ENCODE data around the gene RAI1. TPM values are rescaled to one million over a fixed set of nuclear protein-coding genes. Genes with fewer than 3 reads are reported as not detected.

The RAI1 gene
- total RNA-seq, 1 donor: 23.2 TPM

- DNase-seq (ENCODE audit: low read depth in 2 of 3, low spot score in 2 of 3): no peak
Observed at GRCh38 chr17:17745476-17746455, 64.5 kb downstream of the RAI1 start.

- DNase-seq (ENCODE audit: low read depth in 2 of 3, low spot score in 2 of 3): no peak
Observed at GRCh38 chr17:17748179-17748578, 66.9 kb downstream of the RAI1 start.

GRCh38 chr17:17748604-17749003 lies 67.3 kb downstream of the RAI1 start:
- no peak for DNase-seq (ENCODE audit: low read depth in 2 of 3, low spot score in 2 of 3)

DNA sequence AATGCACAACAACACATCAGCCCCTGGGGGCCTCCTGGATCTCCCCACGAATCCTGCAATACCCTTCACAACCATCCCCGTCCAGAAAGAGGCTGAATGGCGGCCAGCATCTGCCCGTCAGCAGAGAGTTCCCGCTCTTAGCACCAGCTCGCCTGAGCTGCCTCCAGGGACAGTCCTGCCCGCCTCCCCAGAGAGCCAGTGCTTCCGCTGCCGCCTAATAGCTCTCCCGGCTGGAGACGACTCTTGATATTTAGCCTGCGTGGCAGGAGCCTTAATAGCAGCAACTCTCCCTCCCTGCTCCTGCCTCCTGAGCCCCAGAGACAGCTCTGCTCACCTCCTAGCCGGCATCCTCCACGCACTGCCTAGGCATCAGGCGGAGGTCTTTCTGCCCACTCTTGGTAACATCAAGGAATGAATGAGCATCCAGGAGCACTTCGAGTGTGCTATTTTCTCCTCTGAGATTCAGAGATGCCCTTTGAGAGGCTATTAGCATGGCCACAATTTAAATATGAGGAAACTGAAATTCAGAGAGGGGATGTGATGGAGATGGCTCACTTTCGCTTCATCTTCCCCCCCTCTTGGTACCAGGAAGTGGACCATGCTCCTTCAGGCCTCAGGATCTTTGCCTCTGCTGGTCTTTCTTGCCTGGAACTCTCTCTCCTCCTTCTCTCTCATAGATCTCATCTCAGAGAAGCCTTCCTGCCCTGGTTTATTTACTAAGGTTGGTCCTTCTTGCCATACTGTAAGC lies 67.9 kb downstream of the RAI1 start:
- no peak for DNase-seq (ENCODE audit: low read depth in 2 of 3, low spot score in 2 of 3)

DNA sequence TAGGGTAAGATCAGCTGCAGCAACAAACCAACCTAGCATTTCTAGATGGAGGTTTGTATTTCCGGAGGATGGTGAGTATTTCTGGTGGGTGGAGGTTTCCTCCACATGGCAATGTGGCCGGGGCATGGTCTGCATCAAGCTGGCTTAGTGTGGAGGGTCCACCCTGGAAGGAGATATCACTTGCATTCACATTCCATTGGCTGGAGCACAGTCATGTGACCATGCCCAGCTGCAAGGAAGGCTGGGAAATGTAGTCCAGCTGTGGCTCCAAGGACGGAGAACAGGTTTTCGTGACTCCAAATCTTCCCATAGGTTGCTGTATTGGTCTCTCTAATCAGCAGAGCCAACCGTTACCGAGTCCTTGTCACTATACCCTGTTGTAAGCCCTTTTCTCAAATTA lies 68.7 kb downstream of the RAI1 start:
- peak in 2 of 3 donors; percentile 80 for DNase-seq (ENCODE audit: low read depth in 2 of 3, low spot score in 2 of 3)

- DNase-seq (ENCODE audit: low read depth in 2 of 3, low spot score in 2 of 3): peak in 2 of 3 donors; percentile 71 to 86
Observed at GRCh38 chr17:17750881-17751280, 69.6 kb downstream of the RAI1 start.

- DNase-seq (ENCODE audit: low read depth in 2 of 3, low spot score in 2 of 3): peak in 1 of 3 donors; percentile 33
Observed at GRCh38 chr17:17751489-17752088, 70.3 kb downstream of the RAI1 start.

- DNase-seq (ENCODE audit: low read depth in 2 of 3, low spot score in 2 of 3): peak; percentile 84 to 97 (median 95)
Observed at GRCh38 chr17:17752089-17752820, 71.0 kb downstream of the RAI1 start.

DNA sequence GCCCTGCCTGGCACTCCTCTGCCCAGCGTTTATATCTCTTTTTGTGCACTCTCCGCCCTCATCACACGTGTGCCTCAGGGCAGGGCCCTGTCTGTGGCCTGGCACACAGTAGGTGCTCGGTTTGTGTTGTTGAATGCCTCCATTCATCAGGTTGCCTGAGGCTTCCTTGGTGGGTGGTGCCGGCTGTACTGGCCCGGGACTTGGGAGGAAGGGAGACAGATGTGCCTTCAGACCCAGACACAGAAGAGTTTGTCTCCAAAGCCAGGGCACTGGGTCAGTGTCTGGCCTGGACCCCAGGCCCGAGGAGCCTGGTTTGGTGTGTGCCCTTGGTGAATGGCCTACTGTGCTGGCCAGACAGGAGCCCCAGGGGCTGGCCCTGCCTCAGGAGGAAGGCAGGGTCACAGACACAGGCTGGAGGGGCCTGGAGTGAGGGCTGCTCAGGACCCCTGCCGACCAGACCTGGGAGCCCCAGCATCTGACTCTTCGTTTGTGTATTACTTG lies 71.6 kb downstream of the RAI1 start:
- DNase-seq (ENCODE audit: low read depth in 2 of 3, low spot score in 2 of 3): no peak

DNA sequence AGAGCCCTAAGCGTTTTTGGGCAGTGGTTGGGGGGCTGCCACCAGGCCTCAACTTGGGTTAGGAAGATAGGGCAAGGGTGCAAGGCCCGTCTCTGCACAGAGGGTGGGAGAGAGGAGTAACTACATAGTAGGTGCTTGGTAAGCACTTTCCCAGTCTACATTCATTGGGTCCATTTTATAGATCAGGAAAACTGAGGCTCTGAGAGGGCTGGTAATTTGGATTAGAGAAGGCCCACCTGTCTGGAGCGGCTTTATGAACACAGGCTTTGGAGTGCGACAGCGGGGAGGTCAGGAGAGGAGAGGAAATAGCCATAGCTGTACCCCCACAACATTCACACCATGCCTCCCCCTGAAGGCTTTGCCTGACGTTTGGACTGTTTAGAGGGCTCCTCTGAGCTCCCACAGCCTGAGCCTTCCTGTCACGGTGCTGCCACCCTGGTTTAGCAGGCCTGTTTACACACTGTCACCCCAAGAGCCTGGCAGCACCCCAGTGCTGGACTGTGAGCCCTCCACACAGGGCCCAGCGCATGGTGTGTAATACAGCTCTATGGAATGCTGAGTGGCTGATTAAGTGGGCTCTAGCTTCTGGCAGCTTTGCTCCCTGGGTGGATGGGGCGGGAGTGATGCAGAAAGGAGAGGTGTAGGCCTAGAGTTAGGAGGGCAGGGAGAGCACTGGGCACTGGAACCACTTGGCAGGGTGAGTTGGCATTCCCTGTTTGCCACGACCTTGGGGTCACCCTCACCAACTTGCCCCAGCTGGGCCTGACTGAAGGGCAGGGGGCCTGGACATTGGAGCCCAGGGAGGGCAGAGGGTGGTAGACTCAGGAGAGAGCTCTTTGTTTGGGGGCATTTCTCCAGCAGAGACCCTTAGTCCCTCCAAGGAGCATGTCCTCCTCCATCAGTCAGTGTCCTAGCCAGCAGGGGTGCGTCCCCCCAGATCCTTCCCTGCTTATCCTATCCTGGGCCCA lies 73.7 kb downstream of the RAI1 start:
- no peak for DNase-seq (ENCODE audit: low read depth in 2 of 3, low spot score in 2 of 3)

GRCh38 chr17:17755715-17756114 lies 74.5 kb downstream of the RAI1 start:
- no peak for DNase-seq (ENCODE audit: low read depth in 2 of 3, low spot score in 2 of 3)

GRCh38 chr17:17757391-17757791 lies 76.1 kb downstream of the RAI1 start:
- DNase-seq (ENCODE audit: low read depth in 2 of 3, low spot score in 2 of 3): peak in 2 of 3 donors; percentile 86 to 94

DNA sequence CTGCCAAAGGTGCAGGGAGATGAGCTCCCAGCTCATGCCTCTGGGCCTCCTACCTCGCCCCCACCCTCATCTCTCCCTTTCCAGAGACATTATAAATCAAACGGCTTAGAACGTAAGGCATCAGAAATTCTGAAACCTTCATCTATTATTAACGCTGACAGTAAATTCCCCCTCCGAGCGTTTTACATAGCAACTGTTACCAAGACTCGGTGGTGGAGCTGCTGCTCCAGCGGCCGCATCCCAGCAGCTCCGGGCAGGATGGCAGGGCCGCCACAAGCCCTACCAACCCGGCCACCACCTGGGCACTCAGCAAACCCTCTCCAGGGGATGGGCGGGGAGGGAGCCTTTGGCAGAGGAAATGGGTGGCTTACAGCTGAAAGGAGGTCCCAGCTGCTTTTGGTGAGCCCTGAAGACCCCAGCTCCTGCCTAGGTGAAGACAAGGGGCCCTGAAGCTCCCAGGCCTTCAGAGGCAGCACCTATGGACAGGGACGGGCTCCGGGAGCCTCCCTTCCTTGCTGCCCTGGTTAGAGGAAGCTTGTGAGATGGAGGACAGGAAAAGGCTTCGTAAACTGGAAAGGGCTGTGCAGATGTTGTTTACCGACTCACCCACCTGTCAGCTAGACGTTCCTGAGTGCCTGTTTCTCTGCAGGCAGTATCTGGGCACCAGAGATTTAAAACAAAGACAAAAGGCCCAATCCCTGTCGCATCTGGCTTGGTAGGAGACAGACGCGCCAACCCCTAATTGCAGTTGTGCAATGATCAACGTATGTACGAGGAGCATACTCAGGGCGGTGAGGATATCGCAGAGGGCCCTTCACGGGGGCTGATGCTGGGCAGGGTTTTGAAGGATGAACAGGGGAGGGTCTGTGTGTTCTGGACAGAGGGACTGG lies 76.9 kb downstream of the RAI1 start:
- peak in 1 of 3 donors; percentile 76 for DNase-seq (ENCODE audit: low read depth in 2 of 3, low spot score in 2 of 3)

- DNase-seq (ENCODE audit: low read depth in 2 of 3, low spot score in 2 of 3): no peak
Observed at GRCh38 chr17:17758941-17759563, 77.8 kb downstream of the RAI1 start.

- no peak for DNase-seq (ENCODE audit: low read depth in 2 of 3, low spot score in 2 of 3)
Observed at GRCh38 chr17:17760350-17760749, 79.1 kb downstream of the RAI1 start.

- DNase-seq (ENCODE audit: low read depth in 2 of 3, low spot score in 2 of 3): no peak
Observed at GRCh38 chr17:17760872-17761550, 79.8 kb downstream of the RAI1 start.

Data from hematopoietic multipotent progenitor cell (in vitro differentiated cells).